ENCODE results near the gene IGFL2.

GRCh38 chr19:46176116-46176860 is 28.2 kb downstream of the IGFL2 start:
- TF ChIP-seq CTCF (IDR thresholded peaks at IDR 0.05) = no peak
- TF ChIP-seq POLR2AphosphoS5 (IDR thresholded peaks at IDR 0.05; ENCODE audit: low read depth, low read length) = no peak
- TF ChIP-seq REST (IDR thresholded peaks at IDR 0.05; ENCODE audit: insufficient read depth in 1 of 2, low read depth in 2 of 2, low read length in 1 of 2) = no peak
- no peak for TF ChIP-seq TCF7L2 (IDR thresholded peaks at IDR 0.05; ENCODE audit: low read depth, low read length)
- no peak for TF ChIP-seq SIN3A (IDR thresholded peaks at IDR 0.05; ENCODE audit: borderline replicate concordance, insufficient read depth, low read depth, low read length)

Data from Panc1 (cell line).